Measurements from ENCODE around the gene ROBO1. TPM values are rescaled to one million over a fixed set of nuclear protein-coding genes. Genes with fewer than 3 reads are reported as not detected.

Gene ROBO1
- polyA plus RNA-seq, 1 donor (not counting 4 experiments of a cell fraction or from before 2014, with no cell fraction given): 27.1 TPM

- H3K36me3 ChIP-seq (ENCODE audit: control insufficient read depth in 2 of 2, extremely low read depth in 1 of 2, insufficient read depth in 2 of 2, low read length in 2 of 2): peaks cover 0 to 1% of the 10 kb centered on the region in 2 experiments
- H3K27me3 ChIP-seq (ENCODE audit: control insufficient read depth, extremely low read depth, insufficient read depth, low read length): no peaks in the 10 kb centered on the region
- no peak for DNase-seq (ENCODE audit: low read depth, low spot score)
- no peak overlapping the region for H3K27ac ChIP-seq (ENCODE audit: control insufficient read depth, insufficient read depth, low read length)
- no peak overlapping the region for H3K4me3 ChIP-seq (ENCODE audit: control insufficient read depth in 2 of 3, extremely low read depth in 1 of 3, insufficient read depth in 2 of 3, low read depth in 1 of 3, low read length in 3 of 3)
- no peak overlapping the region for H3K9ac ChIP-seq (ENCODE audit: control insufficient read depth, extremely low read depth, insufficient read depth, low read length)
- H3K9me1 ChIP-seq (ENCODE audit: control insufficient read depth, extremely low read depth, insufficient read depth, low read length): no peaks in the 10 kb centered on the region
- H3K4me1 ChIP-seq (ENCODE audit: control insufficient read depth, extremely low read depth, insufficient read depth, low read length): no peaks in the 10 kb centered on the region
- no peak overlapping the region for H3K4me2 ChIP-seq (ENCODE audit: control insufficient read depth, extremely low read depth, insufficient read depth, low read depth, low read length)
- dilution Hi-C loops (cut with MboI; ENCODE audit: extremely low pct_ligation_motif_present, low sequenced_read_pairs): no loop called here
- no peak overlapping the region for H2AFZ ChIP-seq (ENCODE audit: control insufficient read depth, low read length)
- no peaks in the 10 kb centered on the region for H3K9me3 ChIP-seq (ENCODE audit: control insufficient read depth, low read depth, low read length)
- peak; percentile 34 for FAIRE-seq
- no peaks in the 10 kb centered on the region for H3K79me2 ChIP-seq (ENCODE audit: control insufficient read depth, insufficient read depth, low read length)
- TF ChIP-seq CTCF (optimal IDR thresholded peaks at IDR 0.05 in 1 of 3, IDR thresholded peaks at IDR 0.05 in 1 of 3, conservative IDR thresholded peaks at IDR 0.05 in 1 of 3; ENCODE audit: extremely low read depth in 1 of 3, insufficient read depth in 2 of 3, low read length in 3 of 3): no peak
- TF ChIP-seq EZH2 (IDR thresholded peaks at IDR 0.05; ENCODE audit: low read length): no peak
- no peaks in the 10 kb centered on the region for H4K20me1 ChIP-seq (ENCODE audit: control insufficient read depth, extremely low read depth, insufficient read depth, low read length)
Observed at GRCh38 chr3:78703944-78704343, 1063.9 kb downstream of the ROBO1 start.

- no peak for FAIRE-seq
- H3K9me1 ChIP-seq (ENCODE audit: control insufficient read depth, extremely low read depth, insufficient read depth, low read length): no peaks in the 10 kb centered on the region
- no peaks in the 10 kb centered on the region for H4K20me1 ChIP-seq (ENCODE audit: control insufficient read depth, extremely low read depth, insufficient read depth, low read length)
- dilution Hi-C loops (cut with MboI; ENCODE audit: extremely low pct_ligation_motif_present, low sequenced_read_pairs): no loop called here
- no peak overlapping the region for H3K9ac ChIP-seq (ENCODE audit: control insufficient read depth, extremely low read depth, insufficient read depth, low read length)
- no peak overlapping the region for H3K27ac ChIP-seq (ENCODE audit: control insufficient read depth, insufficient read depth, low read length)
- H3K4me2 ChIP-seq (ENCODE audit: control insufficient read depth, extremely low read depth, insufficient read depth, low read depth, low read length): no peak overlapping the region
- H3K4me1 ChIP-seq (ENCODE audit: control insufficient read depth, extremely low read depth, insufficient read depth, low read length): no peaks in the 10 kb centered on the region
- H3K36me3 ChIP-seq (ENCODE audit: control insufficient read depth in 2 of 2, extremely low read depth in 1 of 2, insufficient read depth in 2 of 2, low read length in 2 of 2): no peaks in the 10 kb centered on the region
- H3K9me3 ChIP-seq (ENCODE audit: control insufficient read depth, low read depth, low read length): no peaks in the 10 kb centered on the region
- H2AFZ ChIP-seq (ENCODE audit: control insufficient read depth, low read length): no peak overlapping the region
- no peak for DNase-seq (ENCODE audit: low read depth, low spot score)
- H3K27me3 ChIP-seq (ENCODE audit: control insufficient read depth, extremely low read depth, insufficient read depth, low read length): no peaks in the 10 kb centered on the region
- TF ChIP-seq CTCF (optimal IDR thresholded peaks at IDR 0.05 in 1 of 3, IDR thresholded peaks at IDR 0.05 in 1 of 3, conservative IDR thresholded peaks at IDR 0.05 in 1 of 3; ENCODE audit: extremely low read depth in 1 of 3, insufficient read depth in 2 of 3, low read length in 3 of 3): no peak
- no peak for TF ChIP-seq EZH2 (IDR thresholded peaks at IDR 0.05; ENCODE audit: low read length)
- no peak overlapping the region for H3K4me3 ChIP-seq (ENCODE audit: control insufficient read depth in 2 of 3, extremely low read depth in 1 of 3, insufficient read depth in 2 of 3, low read depth in 1 of 3, low read length in 3 of 3)
- H3K79me2 ChIP-seq (ENCODE audit: control insufficient read depth, insufficient read depth, low read length): no peaks in the 10 kb centered on the region
Observed at GRCh38 chr3:78701537-78701936, 1066.3 kb downstream of the ROBO1 start.
